Bone marrow (tissue), 2 donors: Measurements from ENCODE around the gene NRN1.
"Not testable (repeated sequence)": the region's sequence is repeated elsewhere in the genome, so short reads cannot be mapped to it uniquely, and the experiment has no call there.

ENCODE experiments used
- DNase-seq, 2 donors: peaks; one replicate each; lab custom pipeline; 2025; lab: John Stamatoyannopoulos, UW

Gene NRN1

GRCh38 chr6:6006428-6007365 is at the start of gene NRN1:
Gene NRN1 (minus strand): TSS chr6:6006925. CDS start chr6:6006749, 176 bp downstream.
- DNase-seq, result no peak

GRCh38 chr6:6052216-6052615 is 45.5 kb upstream of the NRN1 start:
- DNase-seq, result no peak

- no peak for DNase-seq
Measured at GRCh38 chr6:6046716-6047115, 40.0 kb upstream of the NRN1 start.

GRCh38 chr6:6039946-6040509 is 33.3 kb upstream of the NRN1 start:
- no peak for DNase-seq

- no peak for DNase-seq
Measured at GRCh38 chr6:6037179-6037578, 30.5 kb upstream of the NRN1 start.

GRCh38 chr6:6033858-6034257 is 27.1 kb upstream of the NRN1 start:
- no peak for DNase-seq

GRCh38 chr6:6026513-6027205 is 19.9 kb upstream of the NRN1 start:
- DNase-seq, result no peak

- no peak for DNase-seq
Measured at GRCh38 chr6:6025736-6026135, 19.0 kb upstream of the NRN1 start.

GRCh38 chr6:6024220-6024619 is 17.5 kb upstream of the NRN1 start:
- DNase-seq, result no peak

GRCh38 chr6:6022841-6023240 is 16.1 kb upstream of the NRN1 start:
- not testable (repeated sequence) for DNase-seq

GRCh38 chr6:6008648-6009421 is 2.1 kb upstream of the NRN1 start:
- peak in 1 of 2 donors; percentile 36 for DNase-seq

- DNase-seq, result no peak
Measured at GRCh38 chr6:6008089-6008647, 1.4 kb upstream of the NRN1 start.

- DNase-seq, result no peak
Measured at GRCh38 chr6:6007366-6008088, 802 bp upstream of the NRN1 start.

- no peak for DNase-seq
Measured at GRCh38 chr6:6006006-6006427, 708 bp downstream of the NRN1 start.

- DNase-seq, result no peak
Measured at GRCh38 chr6:6005051-6006005, 1.4 kb downstream of the NRN1 start.

GRCh38 chr6:6004390-6004995 is 2.2 kb downstream of the NRN1 start:
- no peak for DNase-seq

GRCh38 chr6:6003621-6004366 is 2.9 kb downstream of the NRN1 start:
- DNase-seq, result peak; percentile 21 to 43

GRCh38 chr6:6002848-6003620 is 3.7 kb downstream of the NRN1 start:
- DNase-seq, result no peak
